LHCN-M2 (cell line): ENCODE measurements around the gene CDC25C. TPM values are rescaled to one million over a fixed set of nuclear protein-coding genes. Genes with fewer than 3 reads are reported as not detected.

Experiments
- total RNA-seq: library from RNA; depleted of rRNA; stranded (reverse); fragments of >200 nt; gene quantifications from 2 replicates; pipeline ENCODE4 v1.2.3, GENCODE V29; 2014; rRNA removed

Gene CDC25C
- total RNA-seq, 1 experiment from 2014 or later: 18.3 TPM

Other genes with a start within 250 kb of the CDC25C start
- gene WNT8A, start 247.8 kb downstream of the CDC25C start, total RNA-seq: not detected in 2 replicates
- 0.17 TPM in 1 of 2 replicates, not detected in the other for gene NME5, start 192.4 kb downstream of the CDC25C start, total RNA-seq
- 49.1 and 60.0 TPM in 2 replicates for gene BRD8, start 153.2 kb downstream of the CDC25C start, total RNA-seq
- gene KIF20A, start 152.7 kb downstream of the CDC25C start, total RNA-seq: 108 and 113 TPM in 2 replicates
- 27.0 and 27.4 TPM in 2 replicates for gene CDC23, start 118.5 kb downstream of the CDC25C start, total RNA-seq
- gene GFRA3, start 57.2 kb downstream of the CDC25C start, total RNA-seq: not detected in 2 replicates
- gene FAM53C, start 6.5 kb upstream of the CDC25C start, total RNA-seq: 27.2 and 29.7 TPM in 2 replicates
- 30.3 and 36.1 TPM in 2 replicates for gene KDM3B, start 20.9 kb upstream of the CDC25C start, total RNA-seq
- gene REEP2, start 107.3 kb upstream of the CDC25C start, total RNA-seq: 9.0 and 11.0 TPM in 2 replicates
- gene EGR1, start 133.7 kb upstream of the CDC25C start, total RNA-seq: 4.1 and 7.2 TPM in 2 replicates
- 141 and 163 TPM in 2 replicates for gene ETF1, start 211.4 kb upstream of the CDC25C start, total RNA-seq
- 424 and 464 TPM in 2 replicates for gene HSPA9, start 243.6 kb upstream of the CDC25C start, total RNA-seq